ENCODE results near the gene SLC13A1. TPM values are rescaled to one million over a fixed set of nuclear protein-coding genes. Genes with fewer than 3 reads are reported as not detected.
A peak's percentile ranks its signal among the peaks of the same experiment; 100 is the strongest.

SLC13A1 gene
- total and polyA plus RNA-seq, 2 experiments from 2014 or later, result not detected

DNA sequence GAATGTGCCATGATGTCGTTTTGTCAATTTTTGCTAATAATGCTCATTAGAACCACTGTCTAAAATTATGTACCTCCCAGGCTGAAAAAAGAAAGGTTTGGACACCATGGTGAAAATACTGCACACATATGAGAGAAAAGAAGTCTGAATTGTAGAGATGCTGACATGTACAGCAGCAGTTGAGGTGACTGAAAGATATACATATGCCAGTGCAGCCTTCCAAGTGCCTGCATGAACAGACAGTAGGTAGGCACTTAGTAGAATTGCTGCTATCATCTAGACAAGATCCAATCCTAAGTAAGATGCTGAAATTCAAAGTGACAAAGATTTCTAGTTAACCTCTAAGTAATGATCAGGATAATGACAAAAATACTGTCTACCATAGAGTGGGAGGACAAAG, 86.9 kb downstream of the SLC13A1 start:
- Mint-ChIP-seq H3K27ac (no peak overlapping the region), H3K4me1 (peaks cover 13% of the 10 kb centered on the region), H3K4me3 (no peak overlapping the region), H3K36me3 (ENCODE audit: low read depth) (peaks cover 9% of the 10 kb centered on the region; the same call in 2 of the 3 replicates), H3K27me3 (ENCODE audit: insufficient read depth, low read depth, poor library complexity) (no peaks in the 10 kb centered on the region), H3K9me3 (peaks cover 12% of the 10 kb centered on the region)
- no peak overlapping the region for H3K4me2 ChIP-seq
- H3K27me3 ChIP-seq (ENCODE audit: insufficient read depth), result no peaks in the 10 kb centered on the region
- ATAC-seq (no peak), DNase-seq (ENCODE audit: low spot score) (no peak)
- no peaks in the 10 kb centered on the region for H4K20me1 ChIP-seq (replicated peaks; ENCODE audit: insufficient read depth)
- peaks cover 5% of the 10 kb centered on the region; the same call in 1 of the 2 replicates for H3K9me2 ChIP-seq (ENCODE audit: insufficient read depth)
- H3K4me3 ChIP-seq, result no peak overlapping the region
- H2AFZ ChIP-seq, result 0 out of 2 replicates have a peak overlapping the region, but pooled peaks have one; percentile 24
- peaks cover 13% of the 10 kb centered on the region for H3K4me1 ChIP-seq (ENCODE audit: insufficient read depth)
- no peak overlapping the region for H3K27ac ChIP-seq (ENCODE audit: low read depth)
- TF ChIP-seq, protein P1, sequence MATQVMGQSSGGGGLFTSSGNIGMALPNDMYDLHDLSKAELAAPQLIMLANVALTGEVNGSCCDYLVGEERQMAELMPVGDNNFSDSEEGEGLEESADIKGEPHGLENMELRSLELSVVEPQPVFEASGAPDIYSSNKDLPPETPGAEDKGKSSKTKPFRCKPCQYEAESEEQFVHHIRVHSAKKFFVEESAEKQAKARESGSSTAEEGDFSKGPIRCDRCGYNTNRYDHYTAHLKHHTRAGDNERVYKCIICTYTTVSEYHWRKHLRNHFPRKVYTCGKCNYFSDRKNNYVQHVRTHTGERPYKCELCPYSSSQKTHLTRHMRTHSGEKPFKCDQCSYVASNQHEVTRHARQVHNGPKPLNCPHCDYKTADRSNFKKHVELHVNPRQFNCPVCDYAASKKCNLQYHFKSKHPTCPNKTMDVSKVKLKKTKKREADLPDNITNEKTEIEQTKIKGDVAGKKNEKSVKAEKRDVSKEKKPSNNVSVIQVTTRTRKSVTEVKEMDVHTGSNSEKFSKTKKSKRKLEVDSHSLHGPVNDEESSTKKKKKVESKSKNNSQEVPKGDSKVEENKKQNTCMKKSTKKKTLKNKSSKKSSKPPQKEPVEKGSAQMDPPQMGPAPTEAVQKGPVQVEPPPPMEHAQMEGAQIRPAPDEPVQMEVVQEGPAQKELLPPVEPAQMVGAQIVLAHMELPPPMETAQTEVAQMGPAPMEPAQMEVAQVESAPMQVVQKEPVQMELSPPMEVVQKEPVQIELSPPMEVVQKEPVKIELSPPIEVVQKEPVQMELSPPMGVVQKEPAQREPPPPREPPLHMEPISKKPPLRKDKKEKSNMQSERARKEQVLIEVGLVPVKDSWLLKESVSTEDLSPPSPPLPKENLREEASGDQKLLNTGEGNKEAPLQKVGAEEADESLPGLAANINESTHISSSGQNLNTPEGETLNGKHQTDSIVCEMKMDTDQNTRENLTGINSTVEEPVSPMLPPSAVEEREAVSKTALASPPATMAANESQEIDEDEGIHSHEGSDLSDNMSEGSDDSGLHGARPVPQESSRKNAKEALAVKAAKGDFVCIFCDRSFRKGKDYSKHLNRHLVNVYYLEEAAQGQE (IDR thresholded peaks at IDR 0.05; ENCODE audit: unreplicated experiment), result no peak
- TF ChIP-seq, protein P2, sequence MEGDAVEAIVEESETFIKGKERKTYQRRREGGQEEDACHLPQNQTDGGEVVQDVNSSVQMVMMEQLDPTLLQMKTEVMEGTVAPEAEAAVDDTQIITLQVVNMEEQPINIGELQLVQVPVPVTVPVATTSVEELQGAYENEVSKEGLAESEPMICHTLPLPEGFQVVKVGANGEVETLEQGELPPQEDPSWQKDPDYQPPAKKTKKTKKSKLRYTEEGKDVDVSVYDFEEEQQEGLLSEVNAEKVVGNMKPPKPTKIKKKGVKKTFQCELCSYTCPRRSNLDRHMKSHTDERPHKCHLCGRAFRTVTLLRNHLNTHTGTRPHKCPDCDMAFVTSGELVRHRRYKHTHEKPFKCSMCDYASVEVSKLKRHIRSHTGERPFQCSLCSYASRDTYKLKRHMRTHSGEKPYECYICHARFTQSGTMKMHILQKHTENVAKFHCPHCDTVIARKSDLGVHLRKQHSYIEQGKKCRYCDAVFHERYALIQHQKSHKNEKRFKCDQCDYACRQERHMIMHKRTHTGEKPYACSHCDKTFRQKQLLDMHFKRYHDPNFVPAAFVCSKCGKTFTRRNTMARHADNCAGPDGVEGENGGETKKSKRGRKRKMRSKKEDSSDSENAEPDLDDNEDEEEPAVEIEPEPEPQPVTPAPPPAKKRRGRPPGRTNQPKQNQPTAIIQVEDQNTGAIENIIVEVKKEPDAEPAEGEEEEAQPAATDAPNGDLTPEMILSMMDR (conservative IDR thresholded peaks at IDR 0.05; ENCODE audit: low read depth in 2 of 2), result no peak
- TF ChIP-seq EZH2phosphoT487 (IDR thresholded peaks at IDR 0.05; ENCODE audit: unreplicated experiment) (no peak), ZNF114 (CRISPR knock-in tag; IDR thresholded peaks at IDR 0.05) (no peak), JUNB (IDR thresholded peaks at IDR 0.05; ENCODE audit: unreplicated experiment) (no peak), STAT1 (IDR thresholded peaks at IDR 0.05; ENCODE audit: unreplicated experiment) (no peak)
- TF ChIP-seq, protein P3, sequence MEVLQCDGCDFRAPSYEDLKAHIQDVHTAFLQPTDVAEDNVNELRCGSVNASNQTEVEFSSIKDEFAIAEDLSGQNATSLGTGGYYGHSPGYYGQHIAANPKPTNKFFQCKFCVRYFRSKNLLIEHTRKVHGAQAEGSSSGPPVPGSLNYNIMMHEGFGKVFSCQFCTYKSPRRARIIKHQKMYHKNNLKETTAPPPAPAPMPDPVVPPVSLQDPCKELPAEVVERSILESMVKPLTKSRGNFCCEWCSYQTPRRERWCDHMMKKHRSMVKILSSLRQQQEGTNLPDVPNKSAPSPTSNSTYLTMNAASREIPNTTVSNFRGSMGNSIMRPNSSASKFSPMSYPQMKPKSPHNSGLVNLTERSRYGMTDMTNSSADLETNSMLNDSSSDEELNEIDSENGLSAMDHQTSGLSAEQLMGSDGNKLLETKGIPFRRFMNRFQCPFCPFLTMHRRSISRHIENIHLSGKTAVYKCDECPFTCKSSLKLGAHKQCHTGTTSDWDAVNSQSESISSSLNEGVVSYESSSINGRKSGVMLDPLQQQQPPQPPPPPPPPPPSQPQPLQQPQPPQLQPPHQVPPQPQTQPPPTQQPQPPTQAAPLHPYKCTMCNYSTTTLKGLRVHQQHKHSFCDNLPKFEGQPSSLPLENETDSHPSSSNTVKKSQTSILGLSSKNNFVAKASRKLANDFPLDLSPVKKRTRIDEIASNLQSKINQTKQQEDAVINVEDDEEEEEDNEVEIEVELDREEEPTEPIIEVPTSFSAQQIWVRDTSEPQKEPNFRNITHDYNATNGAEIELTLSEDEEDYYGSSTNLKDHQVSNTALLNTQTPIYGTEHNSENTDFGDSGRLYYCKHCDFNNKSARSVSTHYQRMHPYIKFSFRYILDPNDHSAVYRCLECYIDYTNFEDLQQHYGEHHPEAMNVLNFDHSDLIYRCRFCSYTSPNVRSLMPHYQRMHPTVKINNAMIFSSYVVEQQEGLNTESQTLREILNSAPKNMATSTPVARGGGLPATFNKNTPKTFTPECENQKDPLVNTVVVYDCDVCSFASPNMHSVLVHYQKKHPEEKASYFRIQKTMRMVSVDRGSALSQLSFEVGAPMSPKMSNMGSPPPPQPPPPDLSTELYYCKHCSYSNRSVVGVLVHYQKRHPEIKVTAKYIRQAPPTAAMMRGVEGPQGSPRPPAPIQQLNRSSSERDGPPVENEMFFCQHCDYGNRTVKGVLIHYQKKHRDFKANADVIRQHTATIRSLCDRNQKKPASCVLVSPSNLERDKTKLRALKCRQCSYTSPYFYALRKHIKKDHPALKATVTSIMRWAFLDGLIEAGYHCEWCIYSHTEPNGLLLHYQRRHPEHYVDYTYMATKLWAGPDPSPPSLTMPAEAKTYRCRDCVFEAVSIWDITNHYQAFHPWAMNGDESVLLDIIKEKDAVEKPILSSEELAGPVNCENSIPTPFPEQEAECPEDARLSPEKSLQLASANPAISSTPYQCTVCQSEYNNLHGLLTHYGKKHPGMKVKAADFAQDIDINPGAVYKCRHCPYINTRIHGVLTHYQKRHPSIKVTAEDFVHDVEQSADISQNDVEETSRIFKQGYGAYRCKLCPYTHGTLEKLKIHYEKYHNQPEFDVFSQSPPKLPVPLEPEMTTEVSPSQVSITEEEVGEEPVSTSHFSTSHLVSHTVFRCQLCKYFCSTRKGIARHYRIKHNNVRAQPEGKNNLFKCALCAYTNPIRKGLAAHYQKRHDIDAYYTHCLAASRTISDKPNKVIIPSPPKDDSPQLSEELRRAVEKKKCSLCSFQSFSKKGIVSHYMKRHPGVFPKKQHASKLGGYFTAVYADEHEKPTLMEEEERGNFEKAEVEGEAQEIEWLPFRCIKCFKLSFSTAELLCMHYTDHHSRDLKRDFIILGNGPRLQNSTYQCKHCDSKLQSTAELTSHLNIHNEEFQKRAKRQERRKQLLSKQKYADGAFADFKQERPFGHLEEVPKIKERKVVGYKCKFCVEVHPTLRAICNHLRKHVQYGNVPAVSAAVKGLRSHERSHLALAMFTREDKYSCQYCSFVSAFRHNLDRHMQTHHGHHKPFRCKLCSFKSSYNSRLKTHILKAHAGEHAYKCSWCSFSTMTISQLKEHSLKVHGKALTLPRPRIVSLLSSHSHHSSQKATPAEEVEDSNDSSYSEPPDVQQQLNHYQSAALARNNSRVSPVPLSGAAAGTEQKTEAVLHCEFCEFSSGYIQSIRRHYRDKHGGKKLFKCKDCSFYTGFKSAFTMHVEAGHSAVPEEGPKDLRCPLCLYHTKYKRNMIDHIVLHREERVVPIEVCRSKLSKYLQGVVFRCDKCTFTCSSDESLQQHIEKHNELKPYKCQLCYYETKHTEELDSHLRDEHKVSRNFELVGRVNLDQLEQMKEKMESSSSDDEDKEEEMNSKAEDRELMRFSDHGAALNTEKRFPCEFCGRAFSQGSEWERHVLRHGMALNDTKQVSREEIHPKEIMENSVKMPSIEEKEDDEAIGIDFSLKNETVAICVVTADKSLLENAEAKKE (CRISPR knock-in tag; IDR thresholded peaks at IDR 0.05), result no peak
- TF ChIP-seq, protein P4, sequence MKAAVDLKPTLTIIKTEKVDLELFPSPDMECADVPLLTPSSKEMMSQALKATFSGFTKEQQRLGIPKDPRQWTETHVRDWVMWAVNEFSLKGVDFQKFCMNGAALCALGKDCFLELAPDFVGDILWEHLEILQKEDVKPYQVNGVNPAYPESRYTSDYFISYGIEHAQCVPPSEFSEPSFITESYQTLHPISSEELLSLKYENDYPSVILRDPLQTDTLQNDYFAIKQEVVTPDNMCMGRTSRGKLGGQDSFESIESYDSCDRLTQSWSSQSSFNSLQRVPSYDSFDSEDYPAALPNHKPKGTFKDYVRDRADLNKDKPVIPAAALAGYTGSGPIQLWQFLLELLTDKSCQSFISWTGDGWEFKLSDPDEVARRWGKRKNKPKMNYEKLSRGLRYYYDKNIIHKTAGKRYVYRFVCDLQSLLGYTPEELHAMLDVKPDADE (IDR thresholded peaks at IDR 0.05), result no peak
- no peaks in the 10 kb centered on the region for H3F3A ChIP-seq (replicated peaks; ENCODE audit: low read depth)
- H3K36me3 ChIP-seq (ENCODE audit: insufficient read depth), result no peaks in the 10 kb centered on the region
- H3K79me2 ChIP-seq (replicated peaks; ENCODE audit: insufficient read depth), result no peaks in the 10 kb centered on the region

Data from GM23338 (cell line).